Pancreas (tissue), 10 donors: ENCODE measurements around the gene MARS1. TPM values are rescaled to one million over a fixed set of nuclear protein-coding genes. Genes with fewer than 3 reads are reported as not detected.

Experiments used
- ATAC-seq, 4 donors: fragments of 200-7000 bp; cut with Tn5 transposase; one replicate each; pipeline versions ENCODE4 v1.8.0 to v1.9.1; 2020; ENCODE audit warnings: mild to moderate bottlenecking in 4 of 4, moderate library complexity in 4 of 4
- DNase-seq, 6 donors: peaks; one replicate each; pipeline ENCODE4 v3.0.0-alpha.2; 2020
- FAIRE-seq: peaks from 2 replicates; lab custom pipeline; 2012; peaks lifted over from hg19 to GRCh38; lab: Jason Lieb, UNC
- H3K27ac ChIP-seq, 4 donors: fragments of 200-600 bp; sonication (generic); 1 replicate in 3 of 4; 2 replicates in 1 of 4; pipeline versions ENCODE4 v1.5.0 to v1.8.0; 2020
- H3K27me3 ChIP-seq, 4 donors: fragments of 200-600 bp; one replicate each; pipeline ENCODE4 v1.8.0; 2021
- H3K36me3 ChIP-seq, 3 donors: fragments of 200-600 bp; sonication (generic) in 1 of 3; one replicate each; pipeline versions ENCODE4 v1.5.0 to v1.8.0; 2020 to 2021
- H3K4me1 ChIP-seq, 3 donors: fragments of 200-600 bp; one replicate each; pipeline ENCODE4 v1.8.0; 2021
- H3K4me3 ChIP-seq, 4 donors: fragments of 200-600 bp; sonication (generic) in 2 of 4; one replicate each; pipeline versions ENCODE4 v1.5.0 to v1.8.0; 2020 to 2021
- H3K9me3 ChIP-seq, 4 donors: fragments of 200-600 bp; one replicate each; pipeline ENCODE4 v1.8.0; 2021
- WGBS, 2 donors: extraction: QIAGEN DNeasy Blood & Tissue Kit; methylation state at CpG; one replicate each; pipeline ENCODE4 v1.1.7; 2013; 5-methylcytosine and 5-hydroxymethylcytosine counted together
- intact Hi-C, 3 donors: fragments of 100-400 bp; cut with DNase I; formaldehyde crosslinking; loops; one replicate each; pipeline versions ENCODE4 v1.11.1 to v1.14.2; 2022
- polyA plus RNA-seq, 2 donors: library from polyadenylated mRNA; stranded (reverse); fragments of 200-250 nt; gene quantifications; one replicate each; pipeline ENCODE4 v1.2.3, GENCODE V29; 2013
- total RNA-seq, 6 donors: library from RNA; stranded (reverse); fragmentation: NEBNext Ultra II Directional in 4 of 6; extraction: Animal tissue kit (Norgen Biotek cat#: 25700) in 4 of 6; gene quantifications; one replicate each; pipeline versions ENCODE4 v1.2.1 to v1.2.4, GENCODE V29; 2021 to 2023
- TF ChIP-seq, protein P1 (sequence below), 4 donors: fragments of 200-600 bp; sonication (generic) in 3 of 4; IDR thresholded peaks; one replicate each; pipeline versions ENCODE4 v1.5.0 to v1.8.0; 2021; ENCODE audit warnings: antibody characterized with exemption in 4 of 4
- donor health status: healthy with polysubstance abuse.
- donor health status: DM: no; HTN: no; CAD: no; lungs with moderate emphysema.
- donor health status: DM: no; HTN: no; CAD: no.
- donor health status: control.
- donor health status: control.
- donor health status: Bipolar disorder and iron deficiency.
- donor health status: DM: yes; HTN: yes; CAD: no.
- donor health status: DM: no; HTN: no; CAD: no.
- donor health status: DM: no; HTN: no; CAD: no.
- donor health status: DM: yes; HTN: yes; CAD: no.

Gene MARS1
- total and polyA plus RNA-seq, 8 donors: 33.4 to 210 (median 88.8) TPM

GRCh38 chr12:57451233-57451778 is 36.6 kb upstream of the MARS1 start:
- TF ChIP-seq, protein P1, sequence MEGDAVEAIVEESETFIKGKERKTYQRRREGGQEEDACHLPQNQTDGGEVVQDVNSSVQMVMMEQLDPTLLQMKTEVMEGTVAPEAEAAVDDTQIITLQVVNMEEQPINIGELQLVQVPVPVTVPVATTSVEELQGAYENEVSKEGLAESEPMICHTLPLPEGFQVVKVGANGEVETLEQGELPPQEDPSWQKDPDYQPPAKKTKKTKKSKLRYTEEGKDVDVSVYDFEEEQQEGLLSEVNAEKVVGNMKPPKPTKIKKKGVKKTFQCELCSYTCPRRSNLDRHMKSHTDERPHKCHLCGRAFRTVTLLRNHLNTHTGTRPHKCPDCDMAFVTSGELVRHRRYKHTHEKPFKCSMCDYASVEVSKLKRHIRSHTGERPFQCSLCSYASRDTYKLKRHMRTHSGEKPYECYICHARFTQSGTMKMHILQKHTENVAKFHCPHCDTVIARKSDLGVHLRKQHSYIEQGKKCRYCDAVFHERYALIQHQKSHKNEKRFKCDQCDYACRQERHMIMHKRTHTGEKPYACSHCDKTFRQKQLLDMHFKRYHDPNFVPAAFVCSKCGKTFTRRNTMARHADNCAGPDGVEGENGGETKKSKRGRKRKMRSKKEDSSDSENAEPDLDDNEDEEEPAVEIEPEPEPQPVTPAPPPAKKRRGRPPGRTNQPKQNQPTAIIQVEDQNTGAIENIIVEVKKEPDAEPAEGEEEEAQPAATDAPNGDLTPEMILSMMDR (IDR thresholded peaks at IDR 0.05): no peak
- WGBS, 2 donors: 26 to 33% methylated on average over 6 of the region's 6 CpGs
- intact Hi-C loops: loop anchor here (5.0 to 10.0 kb wide), 3 partner anchors 144 to 237 kb away; partner anchors contain the start of gene NXPH4 (in 1 of the 3)
- Histone ChIP-seq H3K9me3 (no peaks in the 10 kb centered on the region), H3K36me3 (no peaks in the 10 kb centered on the region), H3K4me1 (no peaks in the 10 kb centered on the region), H3K27me3 (no peaks in the 10 kb centered on the region), H3K4me3 (no peak overlapping the region), H3K27ac (no peak overlapping the region)
- peak in 3 of 4 donors; percentile 18 to 49 (median 19) for ATAC-seq
- FAIRE-seq: no peak
- no peak for DNase-seq

DNA sequence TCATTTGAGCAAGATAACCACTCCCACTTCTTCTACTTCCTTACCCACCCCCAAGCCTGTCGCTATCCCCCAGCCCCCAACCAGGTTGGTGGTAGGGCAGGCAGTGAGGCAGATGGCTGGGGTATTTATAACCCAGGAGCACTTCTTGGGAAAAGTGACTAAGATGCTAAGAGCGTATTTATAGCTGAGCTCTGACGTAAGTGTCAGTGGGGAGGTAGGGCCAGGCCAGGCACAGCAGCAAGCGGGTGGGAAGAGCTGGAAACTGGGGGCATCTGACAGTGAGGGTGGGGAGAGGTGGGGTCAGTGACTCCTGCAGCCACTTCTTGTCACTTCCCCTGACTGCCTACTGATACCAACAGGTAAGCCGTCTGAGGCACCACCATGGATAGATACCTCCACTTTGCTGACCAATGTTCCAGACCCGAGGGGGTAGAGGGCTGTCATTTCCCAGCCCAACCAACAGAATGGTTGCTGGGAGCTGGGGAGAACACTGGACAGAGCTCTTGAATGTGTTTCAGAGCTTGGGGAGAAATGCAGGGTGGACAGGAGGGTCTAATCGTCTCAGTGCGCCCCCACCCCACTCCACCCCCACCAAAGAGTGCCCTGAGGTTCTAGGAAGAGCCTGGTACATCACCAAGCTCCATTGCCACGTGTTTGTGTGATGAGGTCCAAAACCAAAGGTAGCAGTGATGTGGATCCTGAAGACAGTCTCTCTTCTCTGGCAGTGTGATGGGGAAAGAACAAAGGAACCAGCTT is 35.5 kb upstream of the MARS1 start:
- no peaks in the 10 kb centered on the region for H3K27me3 ChIP-seq
- no peak overlapping the region for H3K4me3 ChIP-seq
- TF ChIP-seq, protein P1 (IDR thresholded peaks at IDR 0.05): no peak
- FAIRE-seq (no peak), ATAC-seq (peak in 3 of 4 donors; percentile 4 to 23 (median 16)), DNase-seq (no peak)
- H3K27ac ChIP-seq: no peak overlapping the region
- H3K9me3 ChIP-seq: no peaks in the 10 kb centered on the region
- 34 to 39% methylated on average over 9 of the region's 9 CpGs for WGBS, 2 donors
- intact Hi-C loops: loop anchor here (5.0 to 10.0 kb wide), 3 partner anchors 145 to 238 kb away; partner anchors contain the start of gene NXPH4 (in 1 of the 3)
- no peaks in the 10 kb centered on the region for H3K36me3 ChIP-seq
- no peaks in the 10 kb centered on the region for H3K4me1 ChIP-seq

DNA sequence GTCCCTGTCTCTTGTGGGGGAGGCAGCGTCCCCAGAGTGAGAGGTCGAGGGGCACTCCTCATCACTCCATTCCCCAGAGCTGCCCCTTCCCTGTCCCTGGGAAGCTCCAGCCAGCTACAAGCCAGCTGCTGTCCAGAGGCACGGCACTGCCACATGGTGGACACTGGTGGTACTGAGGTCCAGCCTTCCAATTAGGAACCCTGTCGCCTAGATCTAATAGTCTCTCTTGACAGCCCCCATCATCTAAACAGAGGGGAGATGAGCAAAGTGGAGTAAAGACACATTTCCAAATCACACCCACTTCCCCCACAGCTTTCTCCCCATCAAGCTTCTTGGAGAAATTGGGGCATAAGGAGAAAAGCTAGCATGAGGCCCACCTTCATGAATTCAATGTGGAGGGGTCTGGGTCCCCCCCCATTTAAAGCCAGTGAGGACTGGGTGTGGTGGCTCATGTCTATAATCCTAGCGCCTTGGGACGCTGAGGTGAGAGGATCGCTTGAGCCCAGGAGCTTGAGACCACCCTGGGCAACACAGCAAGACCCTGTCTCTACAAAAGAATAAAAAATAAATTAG is 34.8 kb upstream of the MARS1 start:
- TF ChIP-seq, protein P1 (IDR thresholded peaks at IDR 0.05): peak; percentile 82 to 90 (median 88)
- ATAC-seq: peak; percentile 80 to 93 (median 91)
- WGBS, 2 donors: 9 to 13% methylated on average over 7 of the region's 7 CpGs
- DNase-seq: peak; percentile 47 to 91 (median 82)
- Histone ChIP-seq H3K4me1 (no peaks in the 10 kb centered on the region), H3K36me3 (no peaks in the 10 kb centered on the region), H3K4me3 (no peak overlapping the region), H3K9me3 (no peaks in the 10 kb centered on the region), H3K27me3 (no peaks in the 10 kb centered on the region), H3K27ac (no peak overlapping the region)
- FAIRE-seq: no peak
- intact Hi-C loops: loop anchor here (5.0 to 10.0 kb wide), 3 partner anchors 146 to 238 kb away; partner anchors contain the start of gene NXPH4 (in 1 of the 3)

- Histone ChIP-seq H3K4me1 (peaks cover 0 to 4% (median 0%) of the 10 kb centered on the region in 3 donors), H3K27me3 (no peaks in the 10 kb centered on the region), H3K36me3 (no peaks in the 10 kb centered on the region), H3K4me3 (no peak overlapping the region), H3K9me3 (no peaks in the 10 kb centered on the region), H3K27ac (no peak overlapping the region)
- WGBS, 2 donors: 94 to 95% methylated on average over 2 of the region's 2 CpGs
- DNase-seq: no peak
- TF ChIP-seq, protein P1 (IDR thresholded peaks at IDR 0.05): no peak
- intact Hi-C loops: loop anchor here (5.0 to 10.0 kb wide), 3 partner anchors 147 to 239 kb away; partner anchors contain the start of gene NXPH4 (in 1 of the 3)
- FAIRE-seq: no peak
- no peak for ATAC-seq
Measured at GRCh38 chr12:57454213-57454565, 33.7 kb upstream of the MARS1 start.
